HG03439 (cell line): ENCODE measurements around the gene KIF1B.
"Not testable (repeated sequence)": the region's sequence is repeated elsewhere in the genome, so short reads cannot be mapped to it uniquely, and the experiment has no call there.

Source experiments
- ATAC-seq: cut with Tn5 transposase; IDR thresholded peaks from one replicate; pipeline ENCODE4 v1.9.1; 2021; ENCODE audit warnings: mild to moderate bottlenecking, moderate library complexity; ENCODE audit not compliant: unreplicated experiment

KIF1B gene

DNA sequence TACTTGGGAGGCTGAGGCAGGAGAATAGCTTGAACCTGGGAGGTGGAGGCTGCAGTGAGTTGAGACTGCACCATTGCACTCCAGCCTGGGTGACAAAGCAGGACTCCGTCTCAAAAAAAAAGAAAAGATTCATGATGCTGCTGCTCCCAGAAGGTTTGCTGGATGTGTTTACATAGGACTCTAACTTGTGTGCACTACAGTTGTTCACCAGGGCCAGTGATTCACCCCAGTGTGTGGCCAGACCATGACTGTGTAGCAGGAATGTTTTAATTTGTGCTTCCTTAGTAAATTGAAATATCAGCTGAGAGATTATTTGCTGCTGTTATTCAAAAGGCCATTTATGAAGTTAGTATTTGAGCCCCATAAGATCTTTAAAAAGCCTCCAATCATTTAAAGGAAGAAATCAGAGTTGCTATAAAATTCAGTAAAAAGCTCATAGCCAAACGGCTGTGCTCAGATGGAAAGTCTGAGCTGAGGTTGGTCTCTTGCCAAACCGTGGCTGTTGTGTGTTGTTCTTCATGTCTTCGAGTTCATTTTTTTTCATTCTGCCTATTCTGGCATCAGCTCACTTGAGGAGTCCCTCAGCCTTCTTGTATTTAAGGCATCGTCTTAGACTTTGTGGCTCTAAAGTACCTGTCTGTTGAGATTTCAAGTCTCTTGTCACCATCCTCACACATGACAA lies 170.4 kb downstream of the KIF1B start:
- ATAC-seq: no peak

DNA sequence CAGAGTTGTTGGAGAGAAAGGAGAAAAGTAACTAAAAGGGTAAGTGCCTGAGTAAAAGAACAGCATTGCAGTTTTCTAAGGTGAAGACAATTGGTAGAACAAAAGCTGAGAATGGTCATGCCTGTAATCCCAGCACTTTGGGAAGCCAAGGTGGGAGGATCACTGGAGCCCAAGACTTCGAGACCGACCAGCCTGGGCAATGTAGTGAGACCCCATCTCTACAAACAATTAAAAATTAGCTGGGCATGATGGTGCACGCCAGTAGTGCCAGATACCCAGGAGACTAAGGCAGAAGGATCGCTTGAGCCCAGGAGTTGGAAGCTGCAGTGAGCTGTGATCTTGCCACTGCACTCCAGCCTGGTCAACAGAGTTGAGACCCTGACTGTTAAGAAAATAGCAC lies 173.3 kb downstream of the KIF1B start:
- ATAC-seq: no peak

DNA sequence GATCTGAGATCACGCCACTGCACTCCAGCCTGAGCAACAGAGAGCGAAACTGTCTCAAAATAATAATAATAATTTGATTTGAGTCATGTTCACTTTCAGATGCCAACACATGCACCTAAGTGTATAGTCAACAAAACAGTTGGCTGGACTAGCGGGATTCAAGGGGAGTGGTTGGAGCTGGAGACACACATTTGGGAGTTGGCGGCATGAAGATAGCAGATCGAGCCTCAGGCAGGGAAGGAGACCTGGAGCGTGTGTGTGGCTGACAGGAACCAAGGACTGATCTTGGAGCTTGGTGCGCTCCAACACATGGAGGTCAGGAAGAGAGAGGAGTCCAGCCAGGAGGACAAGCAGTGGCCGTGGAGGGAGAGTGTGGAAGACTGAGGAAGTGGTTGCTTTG lies 173.8 kb downstream of the KIF1B start:
- no peak for ATAC-seq

DNA sequence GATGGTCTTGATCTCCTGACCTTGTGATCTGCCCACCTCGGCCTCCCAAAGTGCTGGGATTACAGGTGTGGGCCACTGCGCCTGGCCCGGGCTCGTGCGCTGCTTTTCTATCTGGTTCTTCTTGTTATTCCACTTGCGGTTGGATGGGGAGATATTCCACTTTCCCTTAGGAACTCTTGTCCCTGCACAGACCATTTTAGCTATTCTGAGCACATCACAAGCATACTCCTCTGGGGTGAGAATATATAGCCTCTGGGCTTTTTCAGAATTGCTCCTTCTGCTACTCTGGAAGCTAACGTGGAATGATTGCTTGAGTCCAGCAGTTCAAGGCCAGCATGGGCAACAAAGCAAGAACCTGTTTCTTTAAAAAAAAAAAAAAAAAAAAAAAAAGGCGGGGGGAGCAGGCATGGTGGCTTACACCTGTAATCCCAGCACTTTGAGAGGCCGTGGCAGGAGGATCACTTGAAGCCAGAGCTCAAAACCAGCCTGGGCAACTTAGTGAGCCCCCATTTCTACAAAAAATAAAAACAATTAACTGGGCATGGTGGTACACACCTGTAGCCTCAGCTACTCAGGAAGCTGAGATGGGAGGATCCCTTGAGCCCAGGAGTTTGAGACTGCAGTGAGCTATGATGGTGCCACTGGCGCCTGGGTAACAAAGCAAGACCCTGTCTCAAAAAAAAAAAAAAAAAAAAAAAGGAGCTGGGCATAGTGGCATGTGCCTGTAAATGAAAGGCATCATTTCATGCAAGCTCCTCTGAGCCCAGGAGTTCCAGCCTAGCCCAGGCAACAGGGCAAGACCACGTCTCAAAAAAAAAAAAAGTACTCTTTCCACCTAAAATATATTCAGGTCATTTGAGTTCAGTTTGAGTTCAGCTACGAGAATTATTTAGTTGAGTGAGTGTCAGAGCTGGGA lies 176.6 kb downstream of the KIF1B start:
- ATAC-seq: no peak

DNA sequence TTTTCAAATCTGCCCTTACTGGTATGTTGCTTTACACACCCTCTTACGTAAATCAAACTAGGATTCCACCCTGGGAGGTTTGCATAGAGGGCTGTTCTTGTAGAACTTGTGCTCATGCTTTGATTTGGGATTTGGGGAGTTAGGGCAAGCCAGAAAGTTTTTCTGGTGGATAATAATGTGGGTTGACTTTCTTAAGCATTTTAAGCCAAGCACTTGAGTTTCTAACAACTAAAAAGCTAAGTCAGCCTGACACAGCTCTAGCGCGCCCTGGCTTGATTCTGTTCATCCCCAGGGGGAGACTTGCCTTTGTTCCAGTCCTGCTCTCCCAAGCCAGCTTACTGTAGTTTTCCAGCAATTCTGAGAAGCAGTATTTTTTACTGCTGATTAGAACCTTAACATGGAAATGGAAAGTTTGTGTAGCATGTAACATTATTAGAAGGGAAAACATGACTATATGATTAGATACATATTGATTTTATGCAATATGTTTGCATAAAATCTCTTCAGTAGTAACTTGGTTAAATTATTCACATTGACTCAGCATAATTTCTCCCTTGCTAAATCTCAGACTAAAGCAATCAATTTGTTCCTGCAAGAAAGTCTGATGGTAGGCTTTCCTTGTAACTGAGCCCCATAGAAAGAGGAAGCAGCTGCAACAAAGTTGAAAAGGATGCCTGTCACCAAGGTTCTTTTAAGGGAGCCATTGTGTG lies 177.5 kb downstream of the KIF1B start:
- ATAC-seq: no peak

DNA sequence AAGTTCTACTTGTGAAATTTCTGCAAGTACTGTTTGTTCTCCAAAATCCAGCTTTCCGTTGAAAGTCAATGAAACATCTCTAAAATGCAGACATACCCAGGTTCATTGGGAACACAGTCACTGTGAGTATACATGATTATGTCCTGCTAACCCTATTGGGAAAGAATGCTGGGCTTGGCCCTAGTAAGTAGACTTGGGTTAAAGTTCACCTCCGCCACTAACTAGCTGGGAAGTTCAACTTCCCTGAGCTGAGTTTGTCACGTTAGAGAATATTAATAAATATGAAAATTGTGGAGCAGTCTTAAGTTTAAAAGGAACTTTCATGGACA lies 178.0 kb downstream of the KIF1B start:
- no peak for ATAC-seq

DNA sequence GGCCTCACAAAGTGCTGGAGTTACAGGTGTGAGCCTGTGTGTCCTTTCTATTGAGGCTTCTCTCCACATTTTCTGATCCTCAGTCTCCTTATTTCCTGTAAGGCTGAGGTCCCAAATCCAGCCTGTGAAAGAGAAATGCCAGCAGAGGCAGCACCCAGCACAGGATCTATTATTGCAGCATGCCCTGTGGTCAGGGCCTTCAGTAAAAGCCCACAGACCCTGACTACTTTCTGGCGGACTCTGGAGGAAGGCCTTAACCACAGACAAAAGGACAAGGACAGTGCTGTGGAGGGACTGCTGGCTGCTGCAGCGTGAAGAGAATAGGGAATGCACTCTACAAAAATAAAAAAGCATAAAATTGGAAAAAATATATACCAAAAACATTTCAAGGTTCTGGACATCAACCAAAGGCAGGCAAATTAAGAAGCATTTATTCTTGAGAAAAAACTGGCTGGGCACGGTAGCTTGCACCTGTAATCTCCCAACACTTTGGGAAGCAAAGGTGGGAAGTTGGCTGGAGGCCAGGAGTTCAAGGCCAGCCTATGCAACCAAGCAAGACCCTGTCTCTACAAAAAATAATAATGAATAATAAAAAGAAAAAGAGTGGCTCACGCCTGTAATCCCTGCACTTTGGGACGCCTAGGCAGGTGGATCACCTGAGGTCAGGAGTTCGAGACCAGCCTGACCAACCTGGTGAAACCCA lies 179.1 kb downstream of the KIF1B start:
- ATAC-seq: no peak

DNA sequence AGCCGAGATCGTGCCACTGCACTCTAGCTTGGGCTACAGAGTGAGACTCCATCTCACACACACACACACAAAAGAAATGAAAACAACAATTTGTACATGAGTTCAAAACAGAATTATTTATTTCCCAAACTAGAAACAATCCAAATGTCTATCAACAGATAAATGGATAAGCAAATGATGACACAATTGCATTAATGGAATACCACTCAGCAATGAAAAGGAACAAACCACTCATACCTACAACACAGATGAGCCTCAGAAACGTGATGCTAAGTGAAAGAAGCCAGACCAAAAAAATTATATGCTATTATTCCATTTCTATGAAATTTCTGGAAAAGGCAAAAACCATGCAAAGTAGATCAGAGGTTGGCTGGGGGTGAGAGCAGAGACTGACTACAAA lies 186.5 kb downstream of the KIF1B start:
- ATAC-seq: no peak

DNA sequence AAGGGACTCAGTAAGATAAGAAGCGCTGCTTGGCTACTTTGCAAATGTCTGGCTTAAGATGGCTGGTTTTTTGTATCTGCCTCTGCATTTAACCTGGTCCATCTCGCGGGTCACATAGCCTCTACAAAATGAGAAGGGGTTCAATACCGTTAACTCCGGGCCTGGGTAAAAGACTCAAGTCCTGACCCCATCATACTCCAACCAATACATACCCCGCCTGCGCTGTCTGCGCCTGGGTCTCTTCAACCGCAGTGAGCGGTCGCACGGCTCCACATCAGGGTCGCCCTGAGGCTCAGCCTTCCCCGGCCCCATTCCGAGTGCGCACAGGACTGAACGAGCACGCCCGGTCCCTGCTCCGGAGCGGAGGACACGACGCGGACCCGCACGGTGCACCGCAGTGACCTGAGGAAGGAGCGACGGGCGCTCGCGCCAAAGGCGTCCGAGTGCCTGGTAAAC lies 187.9 kb downstream of the KIF1B start:
- ATAC-seq: peak; percentile 24

DNA sequence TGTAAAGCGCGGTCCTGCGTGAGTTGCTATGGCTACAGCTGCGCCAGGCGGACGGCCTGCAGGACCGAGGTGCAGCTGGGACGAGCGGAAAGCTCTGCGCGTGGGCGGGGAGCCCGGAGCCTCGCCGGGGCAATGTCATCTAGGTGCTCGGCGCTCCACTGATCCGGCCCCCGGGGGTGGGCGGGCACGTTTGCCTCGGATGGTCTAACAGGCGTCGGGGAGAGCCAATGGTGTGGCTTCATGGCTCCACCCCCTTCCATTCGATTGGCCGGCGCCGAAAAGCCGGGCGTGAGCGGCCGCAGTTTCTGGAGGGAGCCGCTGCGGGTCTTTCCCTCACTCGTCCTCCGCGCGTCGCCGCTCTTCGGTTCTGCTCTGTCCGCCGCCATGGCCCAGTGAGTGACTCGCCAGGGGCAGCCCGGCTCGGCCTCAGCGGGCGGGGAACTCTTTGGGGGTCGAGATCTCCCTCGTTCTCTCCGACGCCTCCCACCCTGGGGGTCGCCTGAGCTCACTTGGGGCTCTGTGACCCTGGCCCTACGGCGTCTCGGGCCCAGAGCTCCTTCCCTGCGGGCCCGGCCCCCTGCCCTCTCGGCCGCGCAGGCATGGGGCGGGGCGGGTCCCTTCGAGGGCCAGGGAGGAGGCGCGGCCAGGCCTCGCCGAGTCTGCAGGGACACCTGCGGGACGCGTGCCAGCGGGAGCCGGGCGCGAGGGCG lies 188.5 kb downstream of the KIF1B start, which contains the start of gene PGD:
Gene PGD, plus strand, starts transcription at position 331 of the 710 bp plus-strand sequence. Its CDS starts 54 bp downstream, at position 385.
- peak; percentile 97 for ATAC-seq

DNA sequence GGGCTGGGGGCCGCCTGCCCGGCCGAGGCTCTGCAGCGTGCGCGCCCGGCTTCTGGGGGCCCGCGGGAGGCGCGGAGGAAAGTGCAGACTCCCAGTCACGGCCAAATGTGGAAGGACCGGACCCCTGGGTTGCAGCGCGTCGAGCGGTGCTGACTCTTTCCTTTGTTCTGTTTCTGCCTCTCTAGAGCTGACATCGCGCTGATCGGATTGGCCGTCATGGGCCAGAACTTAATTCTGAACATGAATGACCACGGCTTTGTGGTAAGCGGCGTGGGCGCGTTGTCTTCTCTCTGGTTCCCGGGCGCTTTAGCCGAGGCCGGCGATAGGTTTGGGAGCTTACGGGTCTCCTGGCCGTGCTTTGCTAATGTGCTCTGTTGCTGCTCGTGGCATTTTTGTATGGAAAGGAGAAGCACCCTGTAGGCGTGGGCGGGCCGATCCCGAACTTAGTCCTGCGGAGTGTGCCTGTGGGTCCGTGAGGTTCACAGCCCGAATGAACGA lies 189.1 kb downstream of the KIF1B start:
- ATAC-seq: peak; percentile 4

DNA sequence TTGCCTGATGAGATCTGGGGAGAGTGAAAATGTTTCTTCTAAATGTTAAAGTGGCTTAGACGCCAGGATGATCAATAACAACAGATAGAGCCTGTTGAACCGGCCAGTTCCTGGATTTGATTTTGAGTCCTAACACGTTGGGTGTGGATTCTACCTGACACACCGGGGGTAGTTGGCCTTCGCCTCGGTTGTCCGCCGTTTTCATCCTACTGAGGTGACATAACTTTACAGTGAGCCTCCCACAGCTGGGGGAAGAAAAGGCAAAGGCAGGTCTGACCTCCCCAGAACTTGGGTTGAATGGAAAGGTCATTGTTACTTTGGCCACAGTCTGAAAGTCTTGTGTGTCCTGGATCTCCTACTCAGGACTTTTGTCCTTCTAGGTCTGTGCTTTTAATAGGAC lies 189.6 kb downstream of the KIF1B start:
- ATAC-seq: no peak

DNA sequence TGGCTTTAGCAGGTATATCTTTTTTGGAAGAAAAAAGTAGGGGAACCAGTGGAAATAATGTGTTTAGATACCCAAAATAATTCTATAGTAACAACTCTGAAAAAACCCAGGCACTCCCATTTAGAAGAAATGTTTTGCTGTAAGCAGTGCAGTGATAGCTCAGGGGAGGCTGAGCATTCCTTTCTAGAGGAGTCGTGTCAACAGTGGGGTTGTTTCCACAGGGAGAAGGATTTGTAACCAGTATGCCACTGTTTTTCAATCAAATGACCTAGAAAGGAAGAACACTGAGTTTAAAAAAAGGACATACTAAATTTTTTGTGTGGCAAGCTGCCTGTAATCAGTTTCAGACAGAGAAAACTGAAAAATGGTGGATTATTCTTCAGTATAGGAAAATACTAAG lies 190.9 kb downstream of the KIF1B start:
- ATAC-seq: no peak

DNA sequence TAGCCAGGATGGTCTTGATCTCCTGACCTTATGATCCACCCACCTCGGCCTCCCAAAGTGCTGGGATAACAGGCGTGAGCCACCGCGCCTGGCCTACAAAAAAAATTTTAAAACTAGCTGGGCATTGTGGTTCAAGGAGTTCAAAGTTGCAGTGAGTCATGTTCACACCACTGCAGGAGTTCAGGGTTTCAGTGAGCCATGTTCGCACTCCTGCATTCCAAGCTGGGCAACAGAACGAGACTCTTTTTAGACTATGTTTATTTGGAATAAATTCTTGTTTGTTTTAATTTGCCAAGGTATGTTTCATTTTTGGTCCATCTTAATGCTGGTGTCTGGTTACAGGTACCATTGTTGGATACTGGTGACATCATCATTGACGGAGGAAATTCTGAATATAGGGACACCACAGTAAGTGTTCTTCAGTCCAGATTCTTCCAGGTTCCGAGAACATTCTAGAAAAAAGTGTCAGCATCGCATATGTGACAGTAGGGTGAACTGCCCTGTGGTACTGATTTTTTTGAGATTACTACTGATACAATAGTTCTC lies 192.4 kb downstream of the KIF1B start:
- no peak for ATAC-seq

DNA sequence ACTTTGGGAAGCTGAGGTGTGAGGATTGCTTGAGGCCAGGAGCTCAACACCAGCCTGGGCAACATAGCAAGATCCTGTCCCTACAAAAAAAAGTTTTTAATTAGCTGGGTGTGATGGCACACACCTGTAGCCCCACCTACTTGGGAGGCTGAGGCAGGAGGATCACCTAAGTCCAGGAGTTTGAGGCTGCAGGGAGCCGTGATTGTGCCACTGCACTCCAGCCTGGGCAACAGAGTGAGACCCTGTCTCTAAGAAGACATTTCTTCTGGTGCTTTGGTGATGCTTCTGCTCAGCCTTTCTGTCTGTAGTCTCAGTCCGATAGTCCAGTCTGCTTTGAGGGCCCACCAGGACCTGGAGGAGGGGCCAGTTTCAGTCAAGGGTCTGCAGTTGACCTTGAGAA lies 196.8 kb downstream of the KIF1B start:
- no peak for ATAC-seq

DNA sequence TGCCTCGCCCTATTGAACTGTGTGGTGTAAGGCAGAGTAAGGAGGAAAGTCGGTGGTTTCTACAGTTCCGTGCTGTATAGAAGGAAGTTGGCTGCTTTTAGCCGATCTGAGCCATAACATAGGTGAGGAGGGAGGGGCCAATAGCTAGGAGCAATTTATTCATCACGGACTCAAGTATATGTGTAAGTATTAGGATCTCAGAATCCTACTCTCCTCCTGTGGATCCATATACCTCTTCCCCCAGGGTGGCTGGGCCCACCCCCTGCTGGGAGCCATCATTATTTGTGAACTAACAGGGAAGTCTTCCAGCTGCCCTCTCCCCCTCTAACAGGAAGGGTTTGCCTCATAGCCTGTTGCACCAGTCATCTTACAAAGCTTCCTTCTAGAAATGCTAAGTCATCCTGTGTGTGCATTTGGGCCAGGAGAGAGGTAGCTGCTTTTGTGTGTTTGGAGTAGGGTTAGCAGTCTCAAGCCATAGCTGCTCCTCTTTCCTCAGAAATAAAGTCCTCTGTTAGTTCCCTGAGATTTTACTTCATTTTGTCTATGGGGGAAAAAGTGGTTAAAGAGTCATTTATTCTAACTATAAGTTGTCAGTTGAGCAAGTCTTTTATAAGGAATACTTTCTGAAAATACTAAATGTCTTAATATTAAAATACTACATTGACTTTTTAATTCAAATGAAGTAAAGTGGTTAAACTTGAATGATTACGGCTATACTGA lies 205.0 kb downstream of the KIF1B start:
- ATAC-seq: no peak

DNA sequence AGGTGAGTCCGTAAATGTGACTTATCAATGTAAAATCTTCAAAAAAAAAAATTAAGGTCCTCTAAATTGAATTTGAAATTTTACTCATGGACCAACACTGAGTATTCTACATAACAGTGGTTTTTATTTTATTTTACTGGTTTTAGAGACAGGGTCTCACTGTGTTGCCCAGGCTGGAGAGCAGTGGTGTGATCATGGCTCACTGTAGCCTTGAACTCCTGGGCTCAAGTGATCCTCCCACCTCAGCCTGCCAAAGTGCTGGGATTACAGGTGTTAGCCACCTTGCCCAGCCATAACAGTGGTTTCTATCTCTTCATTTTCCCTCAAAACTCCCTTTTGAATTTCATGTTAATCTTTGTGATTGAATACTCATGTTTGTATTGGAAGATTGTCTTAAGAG lies 205.6 kb downstream of the KIF1B start:
- not testable (repeated sequence) for ATAC-seq

DNA sequence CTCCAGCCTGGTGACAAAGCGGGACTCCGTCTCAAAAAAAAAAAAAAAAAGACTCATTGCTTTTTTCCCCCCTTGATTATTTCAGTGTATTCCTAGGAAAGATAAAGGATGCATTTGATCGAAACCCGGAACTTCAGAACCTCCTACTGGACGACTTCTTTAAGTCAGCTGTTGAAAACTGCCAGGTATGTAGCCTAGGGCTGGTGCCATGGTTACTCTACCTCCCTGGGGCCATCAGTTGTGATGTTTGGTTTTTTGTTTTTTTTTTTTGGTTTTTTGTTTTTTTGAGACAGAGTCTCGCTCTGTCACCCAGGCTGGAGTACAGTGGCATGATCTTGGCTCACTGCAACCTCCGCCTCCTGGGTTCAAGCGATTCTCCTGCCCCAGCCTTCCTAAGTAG lies 208.4 kb downstream of the KIF1B start:
- ATAC-seq: not testable (repeated sequence)

DNA sequence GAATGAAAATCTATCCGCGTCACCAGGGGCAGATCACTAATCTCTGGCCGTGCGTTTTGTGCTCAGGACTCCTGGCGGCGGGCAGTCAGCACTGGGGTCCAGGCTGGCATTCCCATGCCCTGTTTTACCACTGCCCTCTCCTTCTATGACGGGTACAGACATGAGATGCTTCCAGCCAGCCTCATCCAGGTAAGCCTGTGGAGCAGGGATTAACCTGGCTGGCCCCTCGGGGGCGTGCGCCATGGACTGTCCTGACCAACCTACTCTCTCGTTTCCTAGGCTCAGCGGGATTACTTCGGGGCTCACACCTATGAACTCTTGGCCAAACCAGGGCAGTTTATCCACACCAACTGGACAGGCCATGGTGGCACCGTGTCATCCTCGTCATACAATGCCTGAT lies 209.0 kb downstream of the KIF1B start:
- ATAC-seq: no peak
